Choroid plexus epithelial cell (primary cell): ENCODE measurements around the gene NT5M.

Source experiments
- DNase-seq: peaks from one replicate; pipeline ENCODE4 v3.0.0-alpha.2; 2010; ENCODE audit warnings: low read depth
- H3K4me3 ChIP-seq: 2 replicates; pipeline ENCODE4 v1.5.1; 2011; ENCODE audit warnings: low read depth, mild to moderate bottlenecking, control low read depth, low read length, moderate library complexity
- TF ChIP-seq, protein P1 (sequence below): conservative IDR thresholded peaks from 2 replicates; pipeline ENCODE4 v1.5.1; 2011; ENCODE audit warnings: low read depth, mild to moderate bottlenecking, control low read depth, inconsistent platforms, low read length, moderate library complexity

The NT5M gene

DNA sequence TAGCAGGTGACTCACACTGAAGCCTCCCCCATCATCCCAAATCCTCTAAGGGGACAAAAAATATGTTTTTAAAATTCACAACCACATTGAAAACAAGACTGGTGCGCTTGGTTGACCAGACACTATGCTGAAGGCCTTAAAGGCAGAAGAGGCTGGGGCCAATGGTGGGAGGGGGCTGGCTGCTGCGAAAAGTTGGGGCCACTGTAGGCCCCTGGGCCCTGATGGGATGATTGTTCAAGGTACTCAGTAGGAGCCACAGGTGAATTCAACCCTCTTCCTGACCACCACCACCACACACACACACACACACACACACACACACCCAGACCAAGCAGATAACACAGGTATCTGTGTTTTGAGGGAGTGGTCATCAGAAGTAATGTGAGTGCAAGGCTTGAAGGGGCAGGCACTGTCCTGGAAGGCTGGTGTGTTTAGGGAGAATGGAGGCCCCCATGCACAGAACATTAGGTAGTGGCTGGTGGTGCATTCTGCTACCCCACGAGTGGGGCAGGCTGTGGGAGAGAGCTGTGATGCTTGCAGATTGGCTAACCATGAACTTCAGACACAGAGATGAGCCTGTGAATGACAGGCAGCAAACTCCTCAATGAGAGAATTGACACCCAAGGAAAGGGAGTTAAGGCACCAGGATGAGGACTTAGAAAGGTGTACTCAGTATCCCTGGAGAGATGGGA lies 55.0 kb downstream of the NT5M start:
- H3K4me3 ChIP-seq, result no peak overlapping the region
- no peak for DNase-seq
- TF ChIP-seq, protein P1, sequence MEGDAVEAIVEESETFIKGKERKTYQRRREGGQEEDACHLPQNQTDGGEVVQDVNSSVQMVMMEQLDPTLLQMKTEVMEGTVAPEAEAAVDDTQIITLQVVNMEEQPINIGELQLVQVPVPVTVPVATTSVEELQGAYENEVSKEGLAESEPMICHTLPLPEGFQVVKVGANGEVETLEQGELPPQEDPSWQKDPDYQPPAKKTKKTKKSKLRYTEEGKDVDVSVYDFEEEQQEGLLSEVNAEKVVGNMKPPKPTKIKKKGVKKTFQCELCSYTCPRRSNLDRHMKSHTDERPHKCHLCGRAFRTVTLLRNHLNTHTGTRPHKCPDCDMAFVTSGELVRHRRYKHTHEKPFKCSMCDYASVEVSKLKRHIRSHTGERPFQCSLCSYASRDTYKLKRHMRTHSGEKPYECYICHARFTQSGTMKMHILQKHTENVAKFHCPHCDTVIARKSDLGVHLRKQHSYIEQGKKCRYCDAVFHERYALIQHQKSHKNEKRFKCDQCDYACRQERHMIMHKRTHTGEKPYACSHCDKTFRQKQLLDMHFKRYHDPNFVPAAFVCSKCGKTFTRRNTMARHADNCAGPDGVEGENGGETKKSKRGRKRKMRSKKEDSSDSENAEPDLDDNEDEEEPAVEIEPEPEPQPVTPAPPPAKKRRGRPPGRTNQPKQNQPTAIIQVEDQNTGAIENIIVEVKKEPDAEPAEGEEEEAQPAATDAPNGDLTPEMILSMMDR, result no peak

DNA sequence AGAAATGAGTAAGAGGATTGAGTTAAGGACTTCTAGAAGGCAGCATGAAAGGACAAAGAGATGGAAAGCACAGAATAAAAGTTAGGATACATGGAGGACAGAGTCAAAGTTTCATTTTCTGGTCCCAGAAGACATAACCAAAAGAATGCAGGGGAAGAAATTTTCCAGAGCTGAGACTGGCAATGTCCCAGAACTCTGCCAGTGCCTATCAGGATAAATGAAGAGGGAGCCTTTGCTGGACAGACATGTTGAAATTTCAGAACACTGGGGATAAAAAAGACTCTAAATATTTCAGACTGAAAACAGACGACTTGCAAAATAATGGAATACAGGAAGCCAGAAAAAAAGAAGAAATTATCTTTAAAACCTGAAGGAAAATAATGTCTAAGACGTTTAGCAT lies 55.7 kb downstream of the NT5M start:
- TF ChIP-seq, protein P1, result no peak
- H3K4me3 ChIP-seq, result no peak overlapping the region
- no peak for DNase-seq

DNA sequence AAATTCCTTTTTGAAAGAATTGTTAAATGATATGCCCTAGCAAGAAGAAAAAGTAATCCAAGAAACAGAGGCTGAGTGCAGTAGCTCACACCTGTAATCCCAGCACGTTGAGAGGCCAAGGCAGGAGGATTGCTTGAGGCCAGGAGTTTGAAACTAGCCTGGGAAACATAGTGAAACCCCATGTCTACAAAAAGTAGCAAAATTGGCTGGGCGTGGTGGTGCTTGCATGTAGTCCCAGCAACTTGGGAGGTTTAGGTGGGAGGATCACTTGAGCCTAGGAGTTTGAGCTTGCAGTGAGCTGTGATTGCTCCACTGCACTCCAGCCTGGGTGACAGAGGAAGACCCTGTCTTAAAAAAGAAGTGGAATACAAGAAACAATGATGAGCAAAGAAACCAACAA lies 56.1 kb downstream of the NT5M start:
- TF ChIP-seq, protein P1, result no peak
- no peak for DNase-seq
- H3K4me3 ChIP-seq, result no peak overlapping the region

DNA sequence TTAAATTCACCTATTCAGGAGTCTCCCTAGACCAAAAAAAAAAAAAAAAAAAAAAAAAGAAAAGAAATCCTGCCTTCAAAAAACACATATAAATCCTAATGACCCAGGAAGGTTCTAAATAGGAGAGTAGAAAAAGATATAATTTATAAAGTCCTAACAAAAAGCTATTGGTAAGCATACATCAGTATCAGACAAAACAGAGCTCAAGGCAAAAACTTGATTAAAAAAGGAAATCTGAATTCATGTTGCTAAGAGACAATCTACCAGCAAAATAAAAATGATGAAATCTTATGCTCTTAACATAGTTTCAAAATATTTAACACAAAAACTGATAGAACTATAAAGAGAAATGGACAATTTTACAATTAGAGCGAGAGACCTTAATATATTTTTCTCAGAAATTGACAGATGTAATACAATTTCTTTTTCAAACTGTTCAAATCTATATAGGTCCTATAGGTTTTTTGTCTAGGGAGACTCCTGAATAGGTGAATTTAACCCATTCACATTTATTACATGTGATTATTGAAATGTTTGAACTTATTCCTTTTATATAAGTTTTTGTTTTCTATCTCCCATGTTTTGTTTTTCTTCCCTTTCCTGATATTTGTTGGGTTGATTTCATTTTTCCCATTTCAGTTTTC lies 57.0 kb downstream of the NT5M start:
- no peak overlapping the region for H3K4me3 ChIP-seq
- TF ChIP-seq, protein P1, result no peak
- no peak for DNase-seq

DNA sequence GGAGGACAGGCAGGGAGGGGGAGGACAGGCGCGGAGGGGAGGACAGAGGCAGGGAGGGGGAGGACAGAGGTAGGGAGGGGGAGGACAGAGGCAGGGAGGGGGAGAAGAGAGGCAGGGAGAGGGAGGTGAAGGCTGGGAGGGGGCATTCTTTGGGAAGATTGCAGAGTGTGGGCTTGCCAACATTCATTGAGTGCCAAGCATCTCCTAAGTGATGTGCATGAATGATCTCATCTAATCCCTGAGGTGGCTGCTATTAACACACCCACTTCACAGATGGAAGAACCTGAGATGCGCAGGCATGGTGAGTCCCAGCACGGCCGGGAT lies 58.3 kb downstream of the NT5M start:
- TF ChIP-seq, protein P1, result no peak
- DNase-seq, result no peak

DNA sequence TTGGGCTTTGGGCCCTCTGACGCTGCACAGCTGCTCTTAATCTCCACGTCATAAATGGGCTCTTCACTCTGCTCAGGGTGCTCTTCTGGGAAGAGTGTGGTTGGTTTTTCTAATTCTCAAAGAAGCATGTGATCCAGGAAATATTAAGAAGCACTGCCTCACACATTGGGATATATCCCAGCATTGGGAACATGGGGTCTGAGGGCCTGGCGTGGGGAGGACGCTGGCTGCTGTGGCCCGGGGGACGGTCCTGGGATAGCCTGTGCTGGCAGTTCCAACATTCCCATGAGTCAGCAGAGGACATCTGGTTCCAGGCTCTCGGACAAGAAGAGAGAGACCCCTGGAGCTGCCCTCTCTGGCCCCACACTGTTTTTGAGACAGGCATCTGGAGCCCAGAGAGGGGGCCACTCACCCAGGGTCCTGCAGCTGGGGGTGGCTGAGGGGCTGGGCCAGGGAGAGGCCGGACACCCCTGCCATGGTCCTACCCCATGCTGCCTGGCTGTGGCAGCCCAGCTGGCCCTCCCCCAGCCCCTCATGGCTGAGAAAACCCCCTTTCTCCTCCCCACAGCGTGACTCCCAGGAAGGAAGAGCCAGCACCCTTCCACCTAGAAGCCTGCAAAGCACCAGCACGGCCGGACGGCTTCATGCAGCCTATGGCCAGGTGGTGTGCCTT lies 58.8 kb downstream of the NT5M start:
- DNase-seq, result no peak
- TF ChIP-seq, protein P1, result no peak
- no peak overlapping the region for H3K4me3 ChIP-seq

More for the DNA sequence above, 58.3 kb downstream of the NT5M start:
- H3K4me3 ChIP-seq, result no peak overlapping the region
